HEK293 (cell line): ENCODE measurements around the gene SLC38A1.

Experiments
- CTCF ChIA-PET: fragments of 350-600 bp; formaldehyde crosslinking; extraction: SDS; loops from one replicate; lab custom pipeline; 2021; ENCODE audit warnings: antibody characterized with exemption; lab: Yijun Ruan, JAX
- POLR2A ChIA-PET: fragments of 300-600 bp; formaldehyde crosslinking; extraction: SDS; loops from one replicate; lab custom pipeline; 2020; ENCODE audit warnings: antibody characterized with exemption, inconsistent platforms; lab: Yijun Ruan, JAX
- H3K27ac ChIP-seq: fragments of 200-500 bp; sonication (Bioruptor generic); 2 replicates; pipeline ENCODE4 v1.5.1; 2014; ENCODE audit warnings: low read depth, low read length, control low read depth, inconsistent platforms; ENCODE audit errors: extremely low read depth
- H3K36me3 ChIP-seq, 2 experiments: fragments of 200-500 bp in 1 of 2; sonication (Bioruptor generic) in 1 of 2; 1 replicate in 1 of 2; 2 replicates in 1 of 2; pipeline ENCODE4 v1.5.1; 2014 to 2017; ENCODE audit warnings: inconsistent platforms in 2 of 2, low read length in 2 of 2; ENCODE audit not compliant: control insufficient read depth in 2 of 2, insufficient read depth in 1 of 2
- H3K4me1 ChIP-seq: fragments of 200-500 bp; sonication (Bioruptor generic); 2 replicates; pipeline ENCODE4 v1.5.1; 2014; ENCODE audit warnings: mild to moderate bottlenecking, low read length, inconsistent platforms; ENCODE audit not compliant: control insufficient read depth, insufficient read depth
- H3K4me3 ChIP-seq: 2 replicates; pipeline ENCODE4 v1.5.1; 2011; ENCODE audit warnings: low read depth, mild to moderate bottlenecking, control low read depth, low read length, moderate library complexity
- H3K9me3 ChIP-seq: fragments of 200-500 bp; sonication (Bioruptor generic); 2 replicates; pipeline ENCODE4 v1.5.1; 2014; ENCODE audit warnings: low read depth, low read length, inconsistent platforms; ENCODE audit not compliant: control insufficient read depth, insufficient read depth
- BCL11A ChIP-seq: fragments of 450-650 bp; formaldehyde crosslinking; IDR thresholded peaks from 2 replicates; pipeline ENCODE4 v1.5.1; 2016; ENCODE audit warnings: low read depth, missing biosample characterization, missing genetic modification characterization
- EGR2 ChIP-seq: fragments of 450-650 bp; formaldehyde crosslinking; IDR thresholded peaks from 2 replicates; pipeline ENCODE4 v1.5.1; 2016; ENCODE audit warnings: low read depth, missing biosample characterization, missing genetic modification characterization
- GLI2 ChIP-seq: fragments of 450-650 bp; formaldehyde crosslinking; IDR thresholded peaks from 2 replicates; pipeline ENCODE4; 2017; ENCODE audit warnings: missing biosample characterization, missing genetic modification characterization, low read depth, borderline replicate concordance
- MEIS1 ChIP-seq: sonication (generic); formaldehyde crosslinking; IDR thresholded peaks from 2 replicates; pipeline ENCODE4 v1.8.1; 2022; ENCODE audit warnings: missing genetic modification reagents, mild to moderate bottlenecking, borderline replicate concordance
- OVOL3 ChIP-seq: fragments of 450-650 bp; formaldehyde crosslinking; IDR thresholded peaks from 2 replicates; pipeline ENCODE4 v1.5.1; 2016; ENCODE audit warnings: missing biosample characterization, missing genetic modification characterization
- SCRT2 ChIP-seq: fragments of 450-650 bp; formaldehyde crosslinking; IDR thresholded peaks from 2 replicates; pipeline ENCODE4 v1.5.1; 2016; ENCODE audit warnings: missing biosample characterization, missing genetic modification characterization
- SP3 ChIP-seq: fragments of 450-650 bp; formaldehyde crosslinking; IDR thresholded peaks from 2 replicates; pipeline ENCODE4 v1.5.1; 2016; ENCODE audit warnings: missing biosample characterization, missing genetic modification characterization
- ZBTB21 ChIP-seq: fragments of 450-650 bp; formaldehyde crosslinking; IDR thresholded peaks from 2 replicates; pipeline ENCODE4 v1.5.1; 2017; ENCODE audit warnings: missing biosample characterization, missing genetic modification characterization
- ZBTB8A ChIP-seq: fragments of 450-650 bp; formaldehyde crosslinking; IDR thresholded peaks from 2 replicates; pipeline ENCODE4 v1.5.1; 2016; ENCODE audit warnings: missing biosample characterization, missing genetic modification characterization
- ZNF112 ChIP-seq: fragments of 450-650 bp; formaldehyde crosslinking; IDR thresholded peaks from 2 replicates; pipeline ENCODE4 v1.5.0; 2017; ENCODE audit warnings: missing biosample characterization, missing genetic modification characterization
- ZNF132 ChIP-seq: fragments of 450-650 bp; formaldehyde crosslinking; IDR thresholded peaks from 2 replicates; pipeline ENCODE4 v1.5.1; 2017; ENCODE audit warnings: missing biosample characterization, missing genetic modification characterization, borderline replicate concordance
- ZNF292 ChIP-seq: fragments of 450-650 bp; formaldehyde crosslinking; IDR thresholded peaks from 2 replicates; pipeline ENCODE4 v1.5.1; 2016; ENCODE audit warnings: low read depth, missing biosample characterization, missing genetic modification characterization, borderline replicate concordance
- ZNF311 ChIP-seq: fragments of 450-650 bp; formaldehyde crosslinking; IDR thresholded peaks from 2 replicates; pipeline ENCODE4 v1.5.1; 2017; ENCODE audit warnings: missing biosample characterization, missing genetic modification characterization, borderline replicate concordance
- ZNF366 ChIP-seq: fragments of 450-650 bp; formaldehyde crosslinking; conservative IDR thresholded peaks from 2 replicates; pipeline ENCODE4 v1.5.1; 2016; ENCODE audit warnings: missing biosample characterization, missing genetic modification characterization
- ZNF501 ChIP-seq: fragments of 450-650 bp; formaldehyde crosslinking; IDR thresholded peaks from 2 replicates; pipeline ENCODE4 v1.5.1; 2016; ENCODE audit warnings: missing biosample characterization, missing genetic modification characterization
- ZNF530 ChIP-seq: fragments of 450-650 bp; formaldehyde crosslinking; IDR thresholded peaks from 2 replicates; pipeline ENCODE4 v1.5.1; 2016; ENCODE audit warnings: low read depth, missing biosample characterization, missing genetic modification characterization
- ZNF571 ChIP-seq: fragments of 450-650 bp; formaldehyde crosslinking; IDR thresholded peaks from 2 replicates; pipeline ENCODE4 v1.5.0; 2017; ENCODE audit warnings: missing biosample characterization, missing genetic modification characterization
- ZNF596 ChIP-seq: fragments of 450-650 bp; IDR thresholded peaks from 2 replicates; pipeline ENCODE4 v1.5.0; 2018; ENCODE audit warnings: missing biosample characterization, mild to moderate bottlenecking, missing genetic modification characterization, moderate library complexity
- ZNF843 ChIP-seq: fragments of 450-650 bp; formaldehyde crosslinking; IDR thresholded peaks from 2 replicates; pipeline ENCODE4 v1.5.1; 2016; ENCODE audit warnings: missing biosample characterization, missing genetic modification characterization
- ZSCAN4 ChIP-seq: fragments of 450-650 bp; formaldehyde crosslinking; IDR thresholded peaks from 2 replicates; pipeline ENCODE4 v1.5.1; 2017; ENCODE audit warnings: missing biosample characterization, missing genetic modification characterization
- TF ChIP-seq, protein P1 (sequence below): fragments of 450-650 bp; formaldehyde crosslinking; IDR thresholded peaks from 2 replicates; pipeline ENCODE4 v1.5.1; 2016; ENCODE audit warnings: missing biosample characterization, missing genetic modification characterization
- TF ChIP-seq, protein P2 (sequence below): fragments of 450-650 bp; formaldehyde crosslinking; IDR thresholded peaks from 2 replicates; pipeline ENCODE4 v1.5.1; 2016; ENCODE audit warnings: missing biosample characterization, missing genetic modification characterization
- TF ChIP-seq, protein P3 (sequence below): fragments of 450-650 bp; formaldehyde crosslinking; IDR thresholded peaks from 2 replicates; pipeline ENCODE4 v1.5.1; 2016; ENCODE audit warnings: missing biosample characterization, missing genetic modification characterization
- TF ChIP-seq, protein P4 (sequence below): fragments of 450-650 bp; formaldehyde crosslinking; IDR thresholded peaks from 2 replicates; pipeline ENCODE4 v1.5.0; 2017; ENCODE audit warnings: missing biosample characterization, missing genetic modification characterization, borderline replicate concordance

The SLC38A1 gene

DNA sequence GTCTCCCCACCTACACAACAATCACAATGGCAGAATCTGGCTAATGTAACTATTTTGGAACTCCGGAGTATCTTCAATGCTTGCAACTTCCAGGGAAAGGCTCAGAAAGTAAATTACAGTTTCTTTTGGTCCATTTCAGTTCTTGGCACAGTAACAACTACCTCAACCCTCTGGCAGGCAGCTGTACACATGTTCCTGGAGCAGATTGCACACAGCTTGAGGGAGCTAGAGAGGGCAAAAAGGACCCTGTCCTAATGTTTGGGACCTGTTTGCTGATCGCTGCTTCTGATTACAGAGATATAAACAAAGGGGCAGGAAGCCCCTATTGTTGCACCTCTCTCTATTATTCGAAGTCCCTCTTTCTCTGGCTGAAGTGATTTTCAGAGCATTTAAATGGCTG lies 35.2 kb upstream of the SLC38A1 start:
- H3K27ac ChIP-seq = no peak overlapping the region
- no peak overlapping the region for H3K4me3 ChIP-seq
- no peaks in the 10 kb centered on the region for H3K4me1 ChIP-seq
- no peak for TF ChIP-seq ZBTB8A (tag by site-specific recombination)
- TF ChIP-seq GLI2 (tag by site-specific recombination) = no peak
- TF ChIP-seq ZNF843 (tag by site-specific recombination) = no peak
- TF ChIP-seq OVOL3 (tag by site-specific recombination) = no peak
- TF ChIP-seq, protein P1, sequence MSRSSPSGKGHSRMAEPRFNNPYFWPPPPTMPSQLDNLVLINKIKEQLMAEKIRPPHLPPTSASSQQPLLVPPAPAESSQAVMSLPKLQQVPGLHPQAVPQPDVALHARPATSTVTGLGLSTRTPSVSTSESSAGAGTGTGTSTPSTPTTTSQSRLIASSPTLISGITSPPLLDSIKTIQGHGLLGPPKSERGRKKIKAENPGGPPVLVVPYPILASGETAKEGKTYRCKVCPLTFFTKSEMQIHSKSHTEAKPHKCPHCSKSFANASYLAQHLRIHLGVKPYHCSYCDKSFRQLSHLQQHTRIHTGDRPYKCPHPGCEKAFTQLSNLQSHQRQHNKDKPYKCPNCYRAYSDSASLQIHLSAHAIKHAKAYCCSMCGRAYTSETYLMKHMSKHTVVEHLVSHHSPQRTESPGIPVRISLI = no peak
- no peak for TF ChIP-seq SP3
- TF ChIP-seq, protein P2, sequence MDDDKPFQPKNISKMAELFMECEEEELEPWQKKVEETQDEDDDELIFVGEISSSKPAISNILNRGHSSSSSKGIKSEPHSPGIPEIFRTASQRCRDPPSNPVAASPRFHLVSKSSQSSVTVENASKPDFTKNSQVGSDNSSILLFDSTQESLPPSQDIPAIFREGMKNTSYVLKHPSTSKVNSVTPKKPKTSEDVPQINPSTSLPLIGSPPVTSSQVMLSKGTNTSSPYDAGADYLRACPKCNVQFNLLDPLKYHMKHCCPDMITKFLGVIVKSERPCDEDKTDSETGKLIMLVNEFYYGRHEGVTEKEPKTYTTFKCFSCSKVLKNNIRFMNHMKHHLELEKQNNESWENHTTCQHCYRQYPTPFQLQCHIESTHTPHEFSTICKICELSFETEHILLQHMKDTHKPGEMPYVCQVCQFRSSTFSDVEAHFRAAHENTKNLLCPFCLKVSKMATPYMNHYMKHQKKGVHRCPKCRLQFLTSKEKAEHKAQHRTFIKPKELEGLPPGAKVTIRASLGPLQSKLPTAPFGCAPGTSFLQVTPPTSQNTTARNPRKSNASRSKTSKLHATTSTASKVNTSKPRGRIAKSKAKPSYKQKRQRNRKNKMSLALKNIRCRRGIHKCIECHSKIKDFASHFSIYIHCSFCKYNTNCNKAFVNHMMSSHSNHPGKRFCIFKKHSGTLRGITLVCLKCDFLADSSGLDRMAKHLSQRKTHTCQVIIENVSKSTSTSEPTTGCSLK = no peak
- no peak for TF ChIP-seq ZNF311 (tag by site-specific recombination)
- TF ChIP-seq, all 188 proteins: peak for 0
- ChIA-PET CTCF (interaction anchor here (0.8 to 2.1 kb wide), 2 partner anchors 13 to 178 kb away, joined by 4 to 7 read pairs; no protein-coding TSS in a partner anchor), POLR2A (no interaction called here)
- Histone ChIP-seq H3K9me3 (no peaks in the 10 kb centered on the region), H3K36me3 (no peaks in the 10 kb centered on the region)

- H3K27ac ChIP-seq = no peak overlapping the region
- CTCF ChIA-PET = interaction anchor here (0.6 to 2.1 kb wide), 7 partner anchors 12 to 1329 kb away, joined by 3 to 7 read pairs (median 4); no protein-coding TSS in a partner anchor
- no peaks in the 10 kb centered on the region for H3K9me3 ChIP-seq
- POLR2A ChIA-PET = interaction anchor here (1.3 kb wide), 1 partner anchor 34 kb away, joined by 3 read pairs; the partner anchor contains the start of gene SLC38A1
- TF ChIP-seq ZNF292 = no peak
- no peak for TF ChIP-seq ZNF366 (tag by site-specific recombination)
- no peak for TF ChIP-seq ZSCAN4 (tag by site-specific recombination)
- TF ChIP-seq ZNF530 (tag by site-specific recombination) = no peak
- TF ChIP-seq, protein P3, sequence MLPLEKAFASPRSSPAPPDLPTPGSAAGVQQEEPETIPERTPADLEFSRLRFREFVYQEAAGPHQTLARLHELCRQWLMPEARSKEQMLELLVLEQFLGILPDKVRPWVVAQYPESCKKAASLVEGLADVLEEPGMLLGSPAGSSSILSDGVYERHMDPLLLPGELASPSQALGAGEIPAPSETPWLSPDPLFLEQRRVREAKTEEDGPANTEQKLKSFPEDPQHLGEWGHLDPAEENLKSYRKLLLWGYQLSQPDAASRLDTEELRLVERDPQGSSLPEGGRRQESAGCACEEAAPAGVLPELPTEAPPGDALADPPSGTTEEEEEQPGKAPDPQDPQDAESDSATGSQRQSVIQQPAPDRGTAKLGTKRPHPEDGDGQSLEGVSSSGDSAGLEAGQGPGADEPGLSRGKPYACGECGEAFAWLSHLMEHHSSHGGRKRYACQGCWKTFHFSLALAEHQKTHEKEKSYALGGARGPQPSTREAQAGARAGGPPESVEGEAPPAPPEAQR (tag by site-specific recombination) = no peak
- TF ChIP-seq ZNF132 (tag by site-specific recombination) = no peak
- TF ChIP-seq, protein P4, sequence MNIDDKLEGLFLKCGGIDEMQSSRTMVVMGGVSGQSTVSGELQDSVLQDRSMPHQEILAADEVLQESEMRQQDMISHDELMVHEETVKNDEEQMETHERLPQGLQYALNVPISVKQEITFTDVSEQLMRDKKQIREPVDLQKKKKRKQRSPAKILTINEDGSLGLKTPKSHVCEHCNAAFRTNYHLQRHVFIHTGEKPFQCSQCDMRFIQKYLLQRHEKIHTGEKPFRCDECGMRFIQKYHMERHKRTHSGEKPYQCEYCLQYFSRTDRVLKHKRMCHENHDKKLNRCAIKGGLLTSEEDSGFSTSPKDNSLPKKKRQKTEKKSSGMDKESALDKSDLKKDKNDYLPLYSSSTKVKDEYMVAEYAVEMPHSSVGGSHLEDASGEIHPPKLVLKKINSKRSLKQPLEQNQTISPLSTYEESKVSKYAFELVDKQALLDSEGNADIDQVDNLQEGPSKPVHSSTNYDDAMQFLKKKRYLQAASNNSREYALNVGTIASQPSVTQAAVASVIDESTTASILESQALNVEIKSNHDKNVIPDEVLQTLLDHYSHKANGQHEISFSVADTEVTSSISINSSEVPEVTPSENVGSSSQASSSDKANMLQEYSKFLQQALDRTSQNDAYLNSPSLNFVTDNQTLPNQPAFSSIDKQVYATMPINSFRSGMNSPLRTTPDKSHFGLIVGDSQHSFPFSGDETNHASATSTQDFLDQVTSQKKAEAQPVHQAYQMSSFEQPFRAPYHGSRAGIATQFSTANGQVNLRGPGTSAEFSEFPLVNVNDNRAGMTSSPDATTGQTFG (tag by site-specific recombination) = no peak
- TF ChIP-seq MEIS1 (CRISPR knock-in tag) = no peak
- TF ChIP-seq ZNF112 (tag by site-specific recombination) = no peak
- no peak for TF ChIP-seq ZNF843 (tag by site-specific recombination)
- no peak for TF ChIP-seq SCRT2 (tag by site-specific recombination)
- no peak for TF ChIP-seq EGR2 (tag by site-specific recombination)
- TF ChIP-seq ZNF596 (tag by site-specific recombination) = no peak
- TF ChIP-seq ZNF571 (tag by site-specific recombination) = no peak
- no peak for TF ChIP-seq ZBTB21
- TF ChIP-seq BCL11A (tag by site-specific recombination) = no peak
- no peak for TF ChIP-seq ZNF501 (tag by site-specific recombination)
- TF ChIP-seq, all 188 proteins: peak for 0
- Histone ChIP-seq H3K4me1 (no peaks in the 10 kb centered on the region), H3K36me3 (no peaks in the 10 kb centered on the region), H3K4me3 (no peak overlapping the region)
These were observed 34.3 kb upstream of the SLC38A1 start for GRCh38 chr12:46303039-46303666.
